IPS-18c (cell line): ENCODE results near the gene PSMD3.
"Not testable (repeated sequence)": the region's sequence is repeated elsewhere in the genome, so short reads cannot be mapped to it uniquely, and the experiment has no call there.

Source experiments
- H3K4me3 ChIP-seq: 2 replicates; pipeline ENCODE4 v1.7.0; 2013; ENCODE audit warnings: low read depth, mild to moderate bottlenecking, low read length, moderate library complexity; ENCODE audit not compliant: insufficient read depth
- H3K9me3 ChIP-seq: one replicate; pipeline ENCODE4 v1.6.1; 2013; ENCODE audit warnings: mild to moderate bottlenecking, low read length, moderate library complexity; ENCODE audit not compliant: control insufficient read depth, insufficient read depth

The PSMD3 gene

DNA sequence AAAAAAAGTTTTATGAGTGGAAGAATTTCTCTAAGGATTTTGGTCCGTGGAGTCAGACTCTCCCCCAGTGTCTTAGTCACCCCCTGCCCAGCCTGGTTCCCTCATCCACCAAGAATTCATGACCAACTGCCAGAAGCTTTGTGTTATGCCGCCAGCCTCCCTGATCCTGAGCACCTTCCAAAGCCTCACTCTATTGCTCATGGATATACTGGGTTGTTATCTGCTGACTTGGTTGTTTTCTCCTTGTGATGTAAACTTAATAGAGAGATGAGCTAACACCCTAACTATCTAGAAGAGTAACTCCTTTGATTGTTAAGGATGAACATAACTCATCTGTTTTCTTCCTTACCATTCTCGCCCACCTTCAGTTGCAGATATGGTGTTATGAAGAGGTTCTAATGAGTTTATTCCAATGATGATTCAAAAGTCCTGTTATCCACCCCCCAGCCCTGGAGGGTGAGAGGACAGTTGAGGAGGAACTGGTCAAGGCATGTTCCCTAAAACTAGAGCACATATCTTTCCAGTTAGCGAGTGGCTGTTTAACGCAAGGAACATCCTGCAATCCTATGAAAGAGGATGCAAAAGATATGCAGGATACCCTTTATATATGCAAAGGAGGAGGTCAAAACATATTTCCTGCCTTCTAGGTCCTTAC, 1.5 kb upstream of the PSMD3 start:
- no peak overlapping the region for H3K4me3 ChIP-seq

DNA sequence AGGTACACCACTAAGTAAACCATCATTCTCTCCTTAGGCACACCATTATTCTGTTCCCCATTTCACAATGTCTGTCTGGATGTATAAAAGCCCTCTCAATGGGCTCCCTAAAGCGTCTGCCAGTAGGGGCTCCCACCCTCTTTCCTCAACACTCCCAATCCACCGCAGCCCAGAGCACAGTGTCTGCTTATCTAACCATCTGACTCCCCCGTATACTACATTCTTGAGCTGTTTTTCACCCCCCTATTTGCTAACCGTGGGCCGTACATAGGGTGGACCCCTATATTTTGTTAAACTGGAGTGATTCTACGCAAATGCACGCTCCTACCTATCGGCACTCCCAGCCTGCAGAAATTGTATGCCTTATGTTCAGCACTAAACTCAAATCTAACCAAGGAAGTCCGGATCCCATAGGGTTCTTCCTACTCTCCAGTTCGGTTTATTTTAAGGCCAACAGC, 685 bp upstream of the PSMD3 start:
- H3K4me3 ChIP-seq: peak overlapping the region; percentile 91
- no peaks in the 10 kb centered on the region for H3K9me3 ChIP-seq

More for the DNA sequence above, 1.5 kb upstream of the PSMD3 start:
- no peaks in the 10 kb centered on the region for H3K9me3 ChIP-seq

DNA sequence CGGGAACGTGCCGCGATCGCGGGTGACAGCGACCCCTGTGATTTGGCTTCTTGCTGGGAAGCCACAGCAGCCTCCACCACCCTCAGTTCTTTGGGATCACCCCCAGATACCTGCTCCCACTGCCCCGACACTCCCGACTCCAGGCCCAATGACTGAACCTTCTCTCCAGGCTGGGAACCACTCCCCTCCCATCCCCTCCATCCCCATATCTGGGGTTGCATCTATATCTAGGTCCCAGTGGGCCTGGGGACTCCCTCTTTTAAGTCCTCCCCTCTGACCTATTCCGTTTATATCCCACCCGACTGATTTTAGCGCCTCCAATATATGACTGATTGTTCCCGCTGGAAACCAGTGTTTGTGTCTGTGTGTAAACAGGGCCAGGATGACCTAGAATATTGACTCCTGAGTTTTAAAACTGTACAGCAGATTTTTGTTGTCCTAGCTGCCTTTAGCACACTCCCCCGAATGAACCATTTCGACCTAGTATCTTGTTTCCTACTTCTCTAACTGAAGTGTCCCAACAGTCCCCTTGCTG, 667 bp downstream of the PSMD3 start:
- H3K9me3 ChIP-seq: no peaks in the 10 kb centered on the region
- H3K4me3 ChIP-seq: peak overlapping the region; percentile 91

DNA sequence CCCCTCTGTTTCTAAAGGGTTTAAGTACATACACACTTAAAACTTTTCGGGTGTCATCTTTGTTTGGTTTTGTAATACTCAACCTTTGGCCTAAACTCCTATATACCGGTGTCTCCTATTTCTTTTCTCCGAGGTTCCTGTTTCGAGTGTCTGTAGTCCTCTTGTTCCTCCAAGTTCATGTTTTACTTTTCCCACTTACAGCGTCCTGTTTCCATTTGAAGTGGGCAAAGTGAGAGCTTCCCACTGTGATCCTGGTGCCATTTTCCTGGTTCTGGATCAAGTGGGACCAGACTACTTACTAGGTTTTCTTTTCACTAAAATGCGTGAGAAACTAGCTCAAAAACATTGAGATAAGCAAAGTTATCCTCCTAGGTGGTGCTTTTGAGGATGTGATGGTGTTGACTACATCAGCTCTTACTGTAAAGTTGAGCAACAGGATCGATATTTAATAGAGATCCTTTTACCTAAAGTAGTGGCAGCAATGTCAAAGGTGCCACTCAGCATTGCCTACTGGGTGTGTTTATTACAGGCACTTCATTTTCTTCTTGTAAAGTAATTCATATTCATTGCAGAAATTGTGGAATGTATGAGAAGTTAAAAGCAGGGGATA, 1.3 kb downstream of the PSMD3 start:
- no peaks in the 10 kb centered on the region for H3K9me3 ChIP-seq
- H3K4me3 ChIP-seq: peak overlapping the region; percentile 91

DNA sequence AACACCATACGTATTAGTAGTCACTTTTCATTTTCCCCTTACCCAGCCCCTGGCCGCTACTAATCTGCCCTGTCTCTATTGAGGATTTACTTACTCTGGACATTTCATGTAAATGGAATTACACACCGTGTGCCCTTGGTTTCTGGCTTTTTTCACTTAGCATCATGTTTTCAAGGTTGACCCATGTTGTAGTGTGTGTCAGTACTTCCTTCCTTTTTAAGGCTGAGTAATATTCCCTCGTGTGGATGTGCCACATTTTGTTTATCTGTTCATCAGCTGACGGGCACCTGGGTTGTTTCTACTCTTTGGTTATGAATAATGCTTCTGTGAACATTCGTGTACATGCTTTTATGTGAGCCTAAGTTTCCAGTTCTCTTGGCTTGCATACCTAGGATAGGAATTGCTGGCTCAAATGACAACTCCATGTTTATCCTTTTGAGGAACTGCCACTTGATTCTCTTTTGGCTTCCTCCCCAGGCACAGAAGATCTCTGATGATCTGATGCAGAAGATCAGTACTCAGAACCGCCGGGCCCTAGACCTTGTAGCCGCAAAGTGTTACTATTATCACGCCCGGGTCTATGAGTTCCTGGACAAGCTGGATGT, 7.7 kb downstream of the PSMD3 start:
- Histone ChIP-seq H3K9me3 (peaks cover 2% of the 10 kb centered on the region), H3K4me3 (no peak overlapping the region)

DNA sequence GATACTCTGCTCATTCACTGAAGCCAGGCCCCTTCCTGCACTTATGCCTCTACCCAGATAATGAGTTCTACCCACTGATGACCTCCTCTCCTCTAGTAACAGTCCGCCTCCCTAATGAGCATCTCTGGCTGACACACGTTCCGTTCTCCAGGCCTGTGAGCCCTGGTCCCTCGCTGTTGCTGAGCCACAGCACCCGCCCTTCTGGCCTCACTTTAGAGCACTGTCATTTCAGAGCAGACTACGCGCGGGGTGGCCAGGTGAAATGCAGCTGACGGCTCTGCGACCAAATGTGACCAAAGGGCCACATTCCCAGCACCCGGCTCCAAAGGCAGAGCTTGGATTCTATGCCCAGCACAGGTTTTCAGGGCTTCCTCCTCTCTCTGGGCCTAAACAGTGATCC, 13.8 kb downstream of the PSMD3 start:
- no peaks in the 10 kb centered on the region for H3K9me3 ChIP-seq
- H3K4me3 ChIP-seq: no peak overlapping the region

DNA sequence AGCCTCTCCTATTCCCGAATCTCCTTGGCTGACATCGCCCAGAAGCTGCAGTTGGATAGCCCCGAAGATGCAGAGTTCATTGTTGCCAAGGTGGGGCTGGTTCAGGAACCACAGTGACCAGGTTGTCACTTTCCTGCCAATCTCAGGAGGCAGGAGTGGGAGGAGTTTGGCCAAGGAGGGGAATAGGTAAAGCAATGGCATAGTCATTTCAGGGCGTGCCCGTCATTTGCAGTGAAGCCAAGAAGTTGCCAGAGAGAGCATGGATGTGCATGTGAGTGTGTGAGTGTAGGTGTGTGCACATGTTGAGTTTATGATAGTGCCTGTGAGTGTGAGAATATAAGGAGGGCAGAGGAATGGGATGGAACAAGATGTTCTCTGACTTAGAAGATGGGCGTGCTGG, 14.8 kb downstream of the PSMD3 start:
- no peaks in the 10 kb centered on the region for H3K9me3 ChIP-seq
- no peak overlapping the region for H3K4me3 ChIP-seq

DNA sequence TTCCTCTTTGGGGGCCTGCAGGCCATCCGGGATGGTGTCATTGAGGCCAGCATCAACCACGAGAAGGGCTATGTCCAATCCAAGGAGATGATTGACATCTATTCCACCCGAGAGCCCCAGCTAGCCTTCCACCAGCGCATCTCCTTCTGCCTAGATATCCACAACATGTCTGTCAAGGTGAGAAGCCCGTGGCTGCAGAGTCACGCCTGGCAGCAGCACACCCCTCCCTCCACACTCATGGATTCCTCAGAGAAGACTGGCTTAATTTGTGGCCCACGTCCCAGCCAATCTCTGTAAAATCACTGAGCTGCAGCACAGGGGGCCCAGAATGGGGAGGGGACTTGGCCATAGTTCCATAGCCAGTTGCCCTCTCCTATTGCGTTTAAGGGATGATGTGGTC, 15.6 kb downstream of the PSMD3 start:
- Histone ChIP-seq H3K4me3 (no peak overlapping the region), H3K9me3 (no peaks in the 10 kb centered on the region)

DNA sequence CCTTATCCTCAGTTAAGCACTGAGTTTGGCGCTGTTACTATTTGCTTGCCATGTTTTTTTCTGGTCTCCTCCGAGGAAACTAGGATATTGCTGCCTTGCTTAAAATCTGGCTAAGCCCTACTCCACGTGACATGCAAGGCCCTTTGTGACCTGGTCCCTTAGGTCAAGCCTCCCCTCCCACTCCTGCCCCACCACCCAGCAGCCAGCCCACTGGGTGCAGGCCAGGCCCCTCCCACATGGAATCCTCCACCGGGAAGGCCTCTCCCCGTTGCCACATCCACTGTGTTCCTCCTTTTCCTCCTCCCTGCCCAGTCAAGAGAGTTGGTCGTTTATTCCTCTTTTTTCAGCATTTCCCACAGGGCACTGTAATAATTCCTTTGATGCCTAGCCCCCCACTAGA, 16.2 kb downstream of the PSMD3 start:
- Histone ChIP-seq H3K4me3 (no peak overlapping the region), H3K9me3 (no peaks in the 10 kb centered on the region)

DNA sequence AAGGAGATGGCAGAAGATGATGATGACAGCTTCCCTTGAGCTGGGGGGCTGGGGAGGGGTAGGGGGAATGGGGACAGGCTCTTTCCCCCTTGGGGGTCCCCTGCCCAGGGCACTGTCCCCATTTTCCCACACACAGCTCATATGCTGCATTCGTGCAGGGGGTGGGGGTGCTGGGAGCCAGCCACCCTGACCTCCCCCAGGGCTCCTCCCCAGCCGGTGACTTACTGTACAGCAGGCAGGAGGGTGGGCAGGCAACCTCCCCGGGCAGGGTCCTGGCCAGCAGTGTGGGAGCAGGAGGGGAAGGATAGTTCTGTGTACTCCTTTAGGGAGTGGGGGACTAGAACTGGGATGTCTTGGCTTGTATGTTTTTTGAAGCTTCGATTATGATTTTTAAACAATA, 16.9 kb downstream of the PSMD3 start:
- Histone ChIP-seq H3K9me3 (no peaks in the 10 kb centered on the region), H3K4me3 (no peak overlapping the region)

DNA sequence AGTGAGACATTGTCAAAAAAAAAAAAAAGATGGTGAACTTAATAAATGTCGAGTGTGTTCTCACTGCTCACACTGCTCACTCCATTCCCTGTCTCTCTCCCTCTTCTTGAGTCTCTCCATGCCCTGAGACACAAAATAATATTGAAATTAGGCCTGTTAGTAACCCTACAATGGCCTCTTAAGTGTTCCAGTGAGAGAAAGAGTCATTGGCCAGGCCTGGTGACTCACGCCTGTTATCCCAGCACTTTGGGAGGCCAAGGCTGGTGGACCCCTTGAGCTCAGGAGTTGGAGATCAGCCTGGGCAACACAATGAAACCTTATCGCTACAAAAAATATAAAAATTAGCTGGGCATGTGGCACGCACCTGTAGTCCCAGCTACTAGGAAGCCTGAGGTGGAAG, 18.5 kb downstream of the PSMD3 start:
- no peak overlapping the region for H3K4me3 ChIP-seq
- H3K9me3 ChIP-seq: no peaks in the 10 kb centered on the region

DNA sequence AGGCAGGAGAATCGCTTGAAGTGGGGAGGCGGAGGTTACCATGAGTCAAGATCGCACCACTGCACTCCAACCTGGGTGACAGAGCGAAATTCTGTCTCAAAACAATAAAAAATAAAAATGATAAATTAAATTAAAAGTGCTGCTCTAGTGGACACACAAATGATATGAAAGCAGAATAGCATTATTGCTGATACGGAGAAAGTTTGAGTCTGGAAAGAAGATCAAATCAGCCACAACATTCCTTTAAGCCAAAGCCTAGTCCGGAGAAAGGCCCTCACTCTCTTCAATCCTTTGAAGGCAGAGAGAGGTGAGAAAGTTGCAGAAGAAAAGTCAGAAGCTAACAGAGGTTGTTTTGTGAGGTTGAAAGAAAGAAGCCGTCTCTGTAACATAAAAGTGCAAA, 19.6 kb downstream of the PSMD3 start:
- Histone ChIP-seq H3K4me3 (no peak overlapping the region), H3K9me3 (no peaks in the 10 kb centered on the region)

DNA sequence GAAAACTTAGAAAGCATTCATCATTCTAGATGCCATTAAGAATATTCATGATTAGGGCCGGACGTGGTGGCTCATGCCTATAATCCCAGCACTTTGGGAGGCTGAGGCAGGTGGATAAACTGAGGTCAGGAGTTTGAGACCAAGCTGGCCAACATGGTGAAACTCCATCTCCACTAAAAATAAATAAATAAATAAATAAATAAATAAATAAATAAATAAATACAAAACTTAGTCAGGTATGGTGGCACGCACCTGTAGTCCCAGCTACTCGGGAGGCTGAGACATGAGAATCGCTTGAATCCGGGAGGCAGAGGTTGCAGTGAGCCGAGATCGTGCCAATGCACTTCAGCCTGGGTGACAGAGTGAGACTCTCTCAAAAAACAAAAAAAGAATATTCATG, 20.7 kb downstream of the PSMD3 start:
- H3K4me3 ChIP-seq, H3K9me3 ChIP-seq: not testable (repeated sequence)

DNA sequence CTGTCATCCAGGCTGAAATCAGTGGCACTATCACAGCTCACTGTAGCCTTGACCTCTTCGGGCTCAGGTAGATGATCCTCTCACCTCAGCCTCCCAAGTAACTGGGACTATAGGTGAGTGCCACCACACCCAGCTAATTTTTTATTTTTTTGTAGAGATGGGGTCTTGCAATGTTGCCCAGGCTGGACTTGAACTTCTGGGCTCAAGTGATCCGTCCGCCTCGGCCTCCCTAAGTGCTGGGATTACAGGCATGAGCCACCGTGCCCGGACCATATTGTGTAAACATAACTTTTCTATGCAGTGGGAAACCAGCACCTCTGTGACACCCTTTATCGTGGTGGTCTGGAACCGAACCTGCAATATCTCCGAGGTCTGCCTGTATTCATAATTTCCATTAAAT, 23.5 kb downstream of the PSMD3 start:
- Histone ChIP-seq H3K4me3 (no peak overlapping the region), H3K9me3 (no peaks in the 10 kb centered on the region)

DNA sequence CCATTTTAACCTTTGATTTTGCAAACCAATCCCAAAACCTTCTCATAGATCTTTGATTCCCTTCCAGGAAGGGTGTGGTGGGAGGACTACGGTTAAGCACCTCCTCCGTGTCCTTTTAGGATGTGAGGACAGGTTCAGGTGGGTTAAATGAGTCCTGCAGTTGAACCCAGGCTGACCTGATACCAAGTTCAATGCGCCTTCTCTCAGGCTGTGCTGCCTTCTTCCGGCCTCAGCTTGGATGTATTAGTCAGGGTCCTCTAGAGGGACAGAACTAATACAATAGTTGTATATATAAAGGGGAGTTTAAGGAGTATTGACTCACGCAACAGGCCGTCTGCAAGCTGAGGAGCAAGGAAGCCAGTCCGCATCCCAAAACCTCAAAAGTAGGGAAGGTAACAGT, 24.1 kb downstream of the PSMD3 start:
- Histone ChIP-seq H3K4me3 (no peak overlapping the region), H3K9me3 (no peaks in the 10 kb centered on the region)

DNA sequence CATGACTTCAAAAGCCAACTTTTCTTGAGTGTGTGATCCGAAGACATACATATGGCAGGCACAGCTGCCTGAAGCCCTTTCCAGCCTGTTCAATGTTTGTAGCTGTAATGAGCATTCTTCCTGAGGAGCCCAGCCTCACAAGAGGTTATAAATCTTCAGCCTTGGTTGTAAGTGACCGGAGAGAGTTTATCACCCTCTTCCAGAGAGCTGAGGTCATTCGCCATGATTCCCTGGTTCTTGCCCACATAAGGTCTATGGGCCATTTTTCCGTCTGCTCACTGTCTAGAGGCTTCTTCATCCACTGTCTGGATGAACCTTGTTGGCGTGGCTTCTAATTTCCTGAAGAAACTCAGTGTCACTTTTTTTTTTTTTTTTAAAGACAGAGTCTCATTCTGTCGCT, 24.9 kb downstream of the PSMD3 start:
- H3K9me3 ChIP-seq: no peaks in the 10 kb centered on the region
- no peak overlapping the region for H3K4me3 ChIP-seq

DNA sequence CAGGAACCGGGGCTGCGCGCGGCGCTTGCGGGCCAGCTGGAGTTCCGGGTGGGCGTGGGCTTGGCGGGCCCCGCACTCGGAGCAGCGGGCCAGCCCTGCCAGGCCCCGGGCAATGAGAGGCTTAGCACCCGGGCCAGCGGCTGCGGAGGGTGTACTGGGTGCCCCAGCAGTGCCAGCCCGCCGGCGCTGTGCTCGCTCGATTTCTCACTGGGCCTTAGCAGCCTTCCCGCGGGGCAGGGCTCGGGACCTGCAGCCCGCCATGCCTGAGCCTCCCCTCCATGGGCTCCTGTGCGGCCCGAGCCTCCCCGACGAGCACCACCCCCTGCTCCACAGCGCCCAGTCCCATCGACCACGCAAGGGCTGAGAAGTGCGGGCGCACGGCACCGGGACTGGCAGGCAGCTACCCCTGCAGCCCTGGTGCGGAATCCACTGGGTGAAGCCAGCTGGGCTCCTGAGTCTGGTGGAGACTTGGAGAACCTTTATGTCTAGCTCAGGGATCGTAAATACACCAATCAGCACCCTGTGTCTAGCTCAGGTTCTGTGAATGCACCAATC, 30.4 kb downstream of the PSMD3 start:
- H3K4me3 ChIP-seq, H3K9me3 ChIP-seq: not testable (repeated sequence)

DNA sequence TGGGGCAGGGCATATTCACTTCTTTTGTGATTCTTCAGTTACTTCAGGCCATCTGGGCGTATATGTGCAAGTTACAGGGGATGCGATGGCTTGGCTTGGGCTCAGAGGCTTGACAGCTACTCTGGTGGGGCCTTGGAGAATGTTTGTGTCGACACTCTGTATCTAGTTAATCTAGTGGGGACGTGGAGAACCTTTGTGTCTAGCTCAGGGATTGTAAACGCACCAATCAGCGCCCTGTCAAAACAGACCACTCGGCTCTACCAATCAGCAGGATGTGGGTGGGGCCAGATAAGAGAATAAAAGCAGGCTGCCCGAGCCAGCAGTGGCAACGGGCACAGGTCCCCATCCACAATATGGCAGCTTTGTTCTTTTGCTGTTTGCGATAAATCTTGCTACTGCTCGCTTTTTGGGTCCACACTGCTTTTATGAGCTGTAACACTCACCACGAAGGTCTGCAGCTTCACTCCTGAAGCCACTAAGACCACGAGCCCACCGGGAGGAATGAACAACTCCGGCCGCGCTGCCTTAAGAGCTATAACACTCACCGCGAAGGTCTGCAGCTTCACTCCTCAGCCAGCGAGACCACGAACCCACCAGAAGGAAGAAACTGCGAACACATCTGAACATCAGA, 31.5 kb downstream of the PSMD3 start:
- H3K4me3 ChIP-seq, H3K9me3 ChIP-seq: not testable (repeated sequence)
